ENCODE results near the gene SMKR1. TPM values are rescaled to one million over a fixed set of nuclear protein-coding genes. Genes with fewer than 3 reads are reported as not detected.

Gene SMKR1
- total RNA-seq: 0.46 TPM in 1 of 2 replicates, not detected in the other

GRCh38 chr7:129501760-129502707 is at the start of gene SMKR1:
SMKR1 (plus strand) TSS chr7:129502531; CDS start chr7:129502825, 294 bp downstream.

Other genes with a start within 250 kb of the SMKR1 start
- gene STRIP2, start 68.1 kb upstream of the SMKR1 start, total RNA-seq: 2.6 and 11.2 TPM in 2 replicates
- 12.7 and 15.7 TPM in 2 replicates for gene NRF1, start 109.2 kb downstream of the SMKR1 start, total RNA-seq